Medulla oblongata (tissue), 1 donor: ENCODE measurements around the gene ITPR3.

ENCODE experiments used
- DNase-seq: peaks from one replicate; pipeline ENCODE4 v3.0.0-alpha.2; 2015; ENCODE audit errors: extremely low spot score

The ITPR3 gene

DNA sequence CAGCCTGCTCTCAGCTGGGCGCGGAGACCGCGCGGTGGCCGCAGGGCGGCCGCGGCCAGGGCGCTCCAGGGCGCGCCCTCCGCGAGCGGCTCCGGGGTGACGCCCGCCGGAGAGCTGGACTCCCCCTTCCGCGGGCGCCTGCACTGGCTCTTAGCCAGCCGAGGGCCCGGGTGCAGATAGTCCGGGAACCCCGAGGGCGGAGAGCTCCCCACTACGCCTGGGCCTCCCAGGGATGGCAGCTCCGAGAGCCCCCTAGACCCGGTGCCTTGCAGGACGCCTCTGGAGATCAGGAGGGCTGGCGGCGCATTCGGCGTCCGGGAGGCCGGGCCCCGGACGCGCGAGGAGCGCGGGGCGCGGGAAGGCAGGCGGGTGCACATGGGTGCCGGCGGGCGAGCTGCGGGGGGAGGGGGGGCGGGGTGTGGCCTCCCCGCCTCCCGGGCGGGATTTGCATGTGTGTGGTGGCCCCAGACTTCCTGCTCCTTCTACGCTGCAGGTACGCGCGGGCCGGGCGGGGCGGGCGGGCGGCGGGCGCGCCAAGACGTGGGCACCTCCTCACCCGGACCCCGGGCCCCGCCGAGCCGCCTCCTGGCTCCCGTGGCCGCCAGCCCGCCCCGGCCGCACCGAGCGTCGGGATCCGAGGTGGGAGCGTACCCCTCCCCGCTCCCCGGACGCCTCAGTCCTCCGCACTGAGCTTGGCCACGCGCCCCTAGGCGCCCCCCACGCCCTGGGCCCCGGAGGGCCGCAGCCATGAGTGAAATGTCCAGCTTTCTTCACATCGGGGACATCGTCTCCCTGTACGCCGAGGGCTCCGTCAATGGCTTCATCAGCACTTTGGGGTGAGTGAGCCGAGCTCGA lies at the start of gene ITPR3:
TSS of gene ITPR3 (plus strand) at position 467 of the 855 bp plus-strand sequence. CDS start at position 748, 281 bp downstream.
- DNase-seq, result no peak

DNA sequence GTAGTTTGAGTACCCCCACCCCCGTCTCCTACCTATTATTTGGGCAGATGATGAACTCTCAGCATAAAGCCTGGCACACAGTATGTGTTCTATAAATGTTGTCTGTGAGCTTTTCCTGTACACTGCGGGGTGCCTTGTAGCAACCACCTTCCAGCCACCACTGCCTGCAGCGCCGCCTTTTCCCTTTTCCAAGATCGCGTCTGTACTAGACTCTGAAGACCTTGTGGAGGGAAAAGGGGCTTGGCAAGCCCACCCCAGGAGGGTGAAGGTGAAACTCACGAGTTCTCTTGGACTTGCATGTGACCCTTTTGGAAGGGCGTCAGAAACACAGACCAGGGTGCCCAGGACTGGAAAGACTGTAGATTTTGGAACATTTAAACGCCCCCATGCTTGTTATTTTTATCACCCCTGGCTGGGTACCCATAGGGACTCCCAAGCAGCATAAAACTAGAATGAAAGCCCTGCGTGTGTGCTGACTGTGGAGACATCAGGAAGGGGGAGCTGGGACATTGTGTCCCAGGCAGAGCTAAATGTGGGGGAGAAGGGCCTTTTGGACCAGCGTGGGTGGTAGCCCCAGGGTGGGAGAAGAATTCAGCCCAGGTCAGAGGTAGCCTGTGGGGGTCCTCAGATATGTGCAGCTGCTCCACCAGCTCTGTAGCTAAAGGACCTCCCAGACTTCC lies 49.3 kb upstream of the ITPR3 start:
- DNase-seq, result no peak

GRCh38 chr6:33575211-33575610 lies 45.9 kb upstream of the ITPR3 start:
- DNase-seq, result no peak

- DNase-seq, result no peak
Observed at GRCh38 chr6:33576668-33577067, 44.5 kb upstream of the ITPR3 start.

DNA sequence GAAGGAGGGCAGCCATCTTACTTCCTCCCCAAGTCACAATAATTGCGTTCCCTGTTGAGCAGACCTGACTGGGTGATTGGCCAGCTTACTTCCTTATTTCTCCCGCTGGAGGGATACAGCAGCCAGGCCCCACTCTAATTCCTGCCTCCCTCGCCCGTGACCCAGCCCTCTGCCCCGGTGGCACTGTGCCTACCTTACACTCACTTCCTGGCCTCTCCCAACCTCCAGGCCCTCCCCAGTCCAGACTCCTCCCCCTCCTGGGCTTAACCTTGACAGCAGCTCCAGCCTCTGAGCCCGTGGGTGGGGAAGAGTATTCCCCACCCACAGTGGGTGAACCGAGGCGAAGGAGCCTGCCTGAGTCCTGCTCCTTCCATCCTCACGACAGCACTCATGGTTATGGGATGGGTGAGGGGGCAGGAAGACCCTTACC lies 44.0 kb upstream of the ITPR3 start:
- peak; percentile 27 for DNase-seq

GRCh38 chr6:33577718-33578117 lies 43.4 kb upstream of the ITPR3 start:
- DNase-seq, result no peak

DNA sequence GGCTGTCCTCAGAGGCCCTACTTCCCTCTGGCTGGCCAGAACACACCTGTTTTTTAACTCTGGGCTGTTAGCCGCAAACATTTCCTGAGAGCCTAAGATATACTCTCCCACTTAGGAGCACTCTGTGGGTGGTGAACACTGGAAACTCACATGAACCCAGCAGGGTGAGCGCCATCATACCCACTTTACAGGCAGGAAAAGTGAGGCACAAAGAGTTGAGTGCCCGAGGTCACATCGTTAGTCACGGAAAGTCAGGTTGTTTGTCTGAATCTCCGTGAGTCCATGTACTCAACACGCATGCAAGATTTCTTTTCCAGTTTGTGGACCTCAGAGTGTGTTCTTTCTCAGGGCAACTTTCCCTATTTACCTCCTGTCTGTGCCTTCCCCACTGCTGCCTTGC lies 43.0 kb upstream of the ITPR3 start:
- no peak for DNase-seq

DNA sequence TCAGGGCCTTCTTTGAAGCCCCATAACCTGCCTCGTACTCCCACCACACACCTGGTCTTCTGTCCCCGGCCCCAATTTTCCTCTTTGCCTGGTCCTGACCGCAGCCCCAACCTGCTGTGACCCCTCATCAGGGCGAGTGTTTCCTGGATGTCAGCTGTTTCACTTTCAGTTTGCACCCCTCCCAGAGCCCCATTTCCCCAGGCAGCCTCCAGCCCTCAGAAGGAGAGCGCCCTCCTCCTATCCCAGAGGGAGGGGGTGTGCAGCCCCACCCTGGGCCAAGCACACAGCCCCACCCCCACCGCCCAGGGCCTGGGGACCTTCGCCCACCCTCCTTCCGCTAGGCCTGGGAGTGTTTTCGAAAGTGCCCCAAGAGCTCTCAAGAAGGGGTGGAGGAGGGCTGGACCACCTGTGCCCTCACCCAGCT lies 42.5 kb upstream of the ITPR3 start:
- no peak for DNase-seq

DNA sequence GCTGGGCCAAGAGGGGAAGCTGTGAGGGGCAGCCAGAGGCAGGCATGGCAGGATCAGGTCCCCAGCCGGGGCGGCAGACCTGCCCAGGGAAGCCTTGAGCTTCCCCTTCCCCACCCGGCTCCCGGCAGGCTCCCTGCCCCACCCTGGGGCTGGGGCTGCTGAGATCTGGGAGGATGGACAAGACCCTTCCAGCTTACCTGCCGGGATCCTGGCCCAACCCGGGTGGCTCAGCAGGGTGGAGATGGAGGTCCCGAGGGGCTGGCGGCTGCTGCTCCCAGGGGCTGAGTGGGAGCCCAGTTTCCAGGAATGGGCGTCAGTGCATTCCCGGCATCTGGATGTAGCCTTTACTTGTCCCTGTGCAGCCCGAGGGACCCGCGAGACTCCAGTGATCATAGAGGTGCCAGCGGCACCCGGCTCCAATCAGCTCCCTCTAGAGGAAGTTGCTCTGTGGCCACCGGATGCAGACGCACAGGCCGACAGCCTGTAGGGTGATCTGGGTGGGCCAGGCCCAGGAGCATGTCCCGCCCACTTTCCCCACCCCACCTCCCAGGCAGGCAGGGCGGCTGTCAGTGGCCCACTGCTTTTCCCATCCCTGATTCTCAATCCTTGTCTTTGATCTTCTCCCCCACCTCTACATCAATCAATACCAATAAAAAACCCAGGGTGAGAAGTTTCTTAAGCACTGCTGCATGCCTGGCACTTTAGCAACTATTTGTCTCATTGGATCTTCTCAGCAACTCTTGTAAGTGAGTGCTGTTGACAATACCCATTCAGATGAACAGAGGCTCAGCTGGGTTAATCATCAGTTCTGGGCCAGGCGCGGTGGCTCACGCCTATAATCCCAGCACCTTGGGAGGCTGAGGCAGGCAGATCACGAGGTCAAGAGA lies 41.1 kb upstream of the ITPR3 start, which contains the start of gene BAK1:
TSS of gene BAK1 (minus strand) at position 449 of the 887 bp plus-strand sequence. CDS start 2,672 bp downstream, outside the sequence.
- DNase-seq, result peak; percentile 96

GRCh38 chr6:33581186-33581585 lies 39.9 kb upstream of the ITPR3 start:
- no peak for DNase-seq

- no peak for DNase-seq
Observed at GRCh38 chr6:33583591-33584155, 37.4 kb upstream of the ITPR3 start.

DNA sequence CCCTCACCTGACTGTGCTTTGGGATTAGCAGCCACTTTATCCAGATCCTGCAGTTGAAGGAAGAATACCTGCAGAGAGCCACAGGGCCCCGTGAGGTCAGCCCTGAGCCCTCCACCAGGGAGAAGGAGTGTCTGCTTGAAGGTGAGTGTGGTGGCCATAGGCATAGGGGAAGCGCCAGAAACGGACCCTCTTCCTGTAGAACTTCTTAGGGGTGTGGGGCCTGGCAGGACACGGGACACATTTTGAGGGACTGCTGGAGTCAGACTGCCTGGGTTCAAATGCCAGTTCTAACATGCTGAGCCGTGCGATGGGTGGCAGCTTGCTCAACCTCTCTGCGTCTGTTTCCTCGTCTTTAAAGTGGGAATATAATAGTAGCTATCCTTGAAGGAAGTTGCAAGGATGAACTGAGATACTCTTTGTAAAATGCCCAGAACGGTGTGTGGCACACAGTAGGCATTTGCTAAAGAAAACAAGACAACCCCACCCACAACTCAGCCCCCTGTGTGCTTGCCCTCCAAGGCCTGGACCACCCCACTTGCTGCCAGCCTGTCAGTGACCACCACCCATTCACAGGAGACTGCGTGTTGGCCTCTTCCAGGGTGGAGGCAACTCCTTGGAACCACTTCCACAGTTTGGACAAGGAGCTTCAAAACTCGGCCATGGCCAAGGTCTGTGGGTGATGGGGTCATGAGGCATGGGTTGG lies 36.3 kb upstream of the ITPR3 start:
- no peak for DNase-seq

DNA sequence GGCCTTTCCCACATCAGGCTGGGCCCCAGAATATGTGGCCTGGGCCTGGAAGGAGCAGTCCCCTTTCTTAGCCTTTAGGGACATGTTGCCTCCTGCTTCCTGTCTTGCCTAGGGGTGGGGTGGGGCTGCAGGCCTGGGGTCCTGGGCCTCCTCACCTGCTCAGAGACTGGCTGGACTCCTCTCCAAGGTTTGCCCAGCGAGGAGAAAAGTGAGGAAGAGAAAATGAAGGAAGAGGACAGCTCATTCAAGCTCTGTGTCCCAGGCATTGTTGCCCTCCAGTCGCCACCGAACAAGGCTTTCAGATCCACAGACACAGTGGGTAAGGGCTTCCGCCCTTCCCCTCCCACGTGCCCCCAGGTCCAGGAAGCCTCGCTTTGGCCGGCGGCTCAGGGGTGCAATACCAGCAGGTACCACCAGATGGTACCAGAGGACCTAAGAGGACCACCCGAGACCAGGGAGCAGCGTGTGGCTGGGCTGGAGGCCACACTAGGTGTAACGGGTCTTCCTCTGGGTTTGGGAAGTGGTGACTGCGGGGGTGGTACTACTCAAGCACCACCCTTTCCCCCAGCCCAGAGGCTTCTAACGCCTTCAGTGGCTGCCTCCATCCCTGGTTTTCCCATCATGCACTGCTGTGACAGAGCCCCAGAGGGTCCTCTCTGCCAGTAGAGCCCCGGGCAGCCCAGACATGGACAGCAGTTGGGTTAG lies 35.6 kb upstream of the ITPR3 start:
- peak; percentile 85 for DNase-seq

DNA sequence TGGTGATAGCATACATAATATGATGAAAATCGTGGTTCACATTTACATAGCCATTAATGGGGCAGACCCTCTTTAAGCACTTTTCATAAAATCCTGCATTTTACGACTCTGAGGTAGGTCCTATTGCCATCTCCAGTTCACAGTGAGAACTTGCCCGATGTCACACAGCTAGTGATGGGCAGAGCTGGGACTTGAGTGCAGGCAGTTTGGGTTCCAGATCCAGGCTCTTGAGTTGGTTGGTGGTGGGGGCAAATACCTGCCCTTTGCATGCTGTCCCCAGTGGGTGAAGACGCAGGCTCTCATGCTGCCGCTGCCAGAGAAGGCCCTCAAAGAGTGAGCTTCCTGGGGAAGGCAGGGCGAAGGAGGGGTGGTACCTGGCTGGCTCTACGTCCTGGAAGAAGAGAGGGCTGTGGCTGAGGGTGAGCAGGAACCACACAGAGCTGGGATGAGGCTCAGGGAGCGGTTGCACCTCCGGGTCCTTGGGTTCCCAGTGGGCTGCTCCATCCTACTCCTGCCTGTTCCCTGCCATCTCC lies 34.9 kb upstream of the ITPR3 start:
- DNase-seq, result no peak

DNA sequence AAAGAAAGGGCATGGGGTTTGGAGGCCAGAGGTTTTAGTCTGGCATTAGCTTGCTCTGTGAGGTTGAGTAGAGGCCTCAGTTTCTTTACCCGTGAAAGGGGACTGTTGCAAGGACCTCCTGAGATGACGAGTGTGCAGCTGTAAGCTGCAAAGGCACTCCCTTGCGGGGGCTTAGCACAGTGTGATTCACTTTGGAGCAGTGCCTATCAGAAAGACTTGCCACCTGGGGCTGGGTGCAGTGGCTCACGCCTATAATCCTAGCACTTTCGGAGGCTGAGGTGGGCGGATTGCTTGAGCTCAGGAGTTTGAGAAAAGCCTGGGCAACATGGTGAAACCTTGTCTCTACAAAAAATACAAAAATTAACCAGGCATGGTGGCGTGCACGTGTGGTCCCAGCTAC lies 33.6 kb upstream of the ITPR3 start:
- DNase-seq, result no peak

GRCh38 chr6:33588894-33589293 lies 32.2 kb upstream of the ITPR3 start:
- DNase-seq, result no peak

- no peak for DNase-seq
Observed at GRCh38 chr6:33589392-33589730, 31.8 kb upstream of the ITPR3 start.

GRCh38 chr6:33589731-33590530 lies 31.2 kb upstream of the ITPR3 start:
- peak; percentile 53 for DNase-seq

DNA sequence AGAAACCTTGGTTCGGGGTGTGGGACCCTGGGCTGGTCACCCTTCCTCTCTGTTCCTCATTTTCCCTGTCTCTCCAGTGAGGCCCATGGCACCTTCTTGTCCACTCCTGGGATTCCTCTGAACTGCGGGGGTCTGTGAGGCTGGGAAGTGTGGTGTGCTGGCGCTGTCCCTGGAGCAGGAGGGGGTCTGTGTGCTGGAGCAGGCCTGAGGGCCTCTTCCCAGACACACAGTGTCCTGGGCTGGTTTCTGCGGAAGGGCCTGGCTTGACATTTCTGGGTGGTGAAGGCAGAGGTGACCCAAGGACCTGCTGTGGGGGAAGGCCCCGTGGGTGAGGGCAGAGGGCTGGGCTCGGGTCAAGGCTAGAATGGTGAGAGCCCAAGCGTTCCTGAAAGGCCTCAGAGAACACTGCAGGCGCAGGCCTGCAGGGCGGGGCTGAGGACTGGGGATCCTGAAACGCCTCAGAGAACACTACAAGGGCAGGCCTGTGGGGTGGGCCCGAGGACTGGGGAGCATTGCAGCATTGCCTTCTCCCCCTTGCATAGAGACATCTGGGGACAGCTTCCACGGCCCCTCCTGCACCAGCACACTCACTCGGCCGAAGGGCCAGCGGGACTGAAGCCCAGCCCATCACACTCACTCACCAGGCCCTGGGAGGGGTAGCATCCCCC lies 30.5 kb upstream of the ITPR3 start:
- no peak for DNase-seq
